NCI-H2081 treated with DMSO at 0.1 percent for 48 hours (cell line): ENCODE results near the gene CYB561D1.
"Not testable (repeated sequence)": the region's sequence is repeated elsewhere in the genome, so short reads cannot be mapped to it uniquely, and the experiment has no call there.

Experiments
- DNase-seq: peaks from one replicate; lab custom pipeline; 2025; lab: John Stamatoyannopoulos, UW

CYB561D1 gene, protein sequence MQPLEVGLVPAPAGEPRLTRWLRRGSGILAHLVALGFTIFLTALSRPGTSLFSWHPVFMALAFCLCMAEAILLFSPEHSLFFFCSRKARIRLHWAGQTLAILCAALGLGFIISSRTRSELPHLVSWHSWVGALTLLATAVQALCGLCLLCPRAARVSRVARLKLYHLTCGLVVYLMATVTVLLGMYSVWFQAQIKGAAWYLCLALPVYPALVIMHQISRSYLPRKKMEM

DNA sequence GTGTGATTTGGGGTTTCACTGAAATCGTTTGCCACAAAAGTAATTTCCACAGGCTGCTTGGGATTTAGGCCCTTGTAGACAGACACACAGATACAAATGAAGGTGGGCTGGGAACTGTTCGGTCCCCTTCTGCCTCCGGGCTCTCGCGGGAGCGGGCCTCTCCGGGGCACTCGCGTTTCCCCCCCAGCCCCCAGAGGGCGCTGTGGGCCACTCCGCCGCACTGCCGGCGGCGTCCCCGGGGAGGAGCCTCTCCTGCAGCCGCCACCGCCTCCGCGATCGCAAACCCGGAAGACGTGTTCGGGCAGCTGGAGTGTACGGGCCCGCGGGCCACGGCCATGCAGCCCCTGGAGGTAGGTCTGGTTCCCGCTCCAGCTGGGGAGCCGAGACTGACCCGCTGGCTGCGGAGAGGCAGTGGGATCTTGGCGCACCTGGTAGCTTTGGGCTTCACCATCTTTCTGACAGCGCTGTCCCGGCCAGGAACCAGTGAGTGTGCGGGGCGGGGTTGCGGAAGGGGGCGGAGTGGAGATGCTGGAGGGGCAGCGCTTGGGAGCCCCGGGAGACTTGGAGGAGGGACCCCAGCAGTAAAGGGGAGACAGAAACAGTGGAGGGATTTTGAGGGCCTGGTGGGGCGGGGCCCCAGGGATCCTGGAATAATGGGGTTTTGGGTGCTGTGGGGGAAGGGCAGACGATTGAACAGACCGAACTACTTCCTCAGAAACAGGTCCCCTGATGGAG, at the start of gene CYB561D1:
Gene CYB561D1, plus strand, starts transcription at position 290 of the 735 bp plus-strand sequence. Its CDS starts 46 bp downstream, at position 336.
- no peak for DNase-seq

DNA sequence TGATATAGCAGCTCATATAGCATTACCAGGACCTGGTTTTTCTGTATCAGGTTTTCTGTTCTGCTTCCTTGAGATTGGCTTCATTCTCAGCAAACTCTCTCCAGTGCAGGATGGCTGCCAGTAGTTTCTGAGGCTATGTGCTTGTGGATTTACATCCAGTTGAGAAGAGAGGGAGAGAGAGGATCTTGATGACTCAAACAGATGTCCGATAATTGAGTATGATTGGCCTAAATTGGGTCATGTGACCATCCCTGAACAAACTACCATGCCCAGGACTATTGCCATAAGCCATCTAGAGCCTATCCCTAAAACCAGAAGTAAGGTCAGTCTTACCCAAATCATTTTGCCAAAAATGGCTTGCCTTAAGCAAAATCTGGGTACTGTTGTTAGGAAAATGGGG, 49.5 kb upstream of the CYB561D1 start:
- DNase-seq, result no peak

DNA sequence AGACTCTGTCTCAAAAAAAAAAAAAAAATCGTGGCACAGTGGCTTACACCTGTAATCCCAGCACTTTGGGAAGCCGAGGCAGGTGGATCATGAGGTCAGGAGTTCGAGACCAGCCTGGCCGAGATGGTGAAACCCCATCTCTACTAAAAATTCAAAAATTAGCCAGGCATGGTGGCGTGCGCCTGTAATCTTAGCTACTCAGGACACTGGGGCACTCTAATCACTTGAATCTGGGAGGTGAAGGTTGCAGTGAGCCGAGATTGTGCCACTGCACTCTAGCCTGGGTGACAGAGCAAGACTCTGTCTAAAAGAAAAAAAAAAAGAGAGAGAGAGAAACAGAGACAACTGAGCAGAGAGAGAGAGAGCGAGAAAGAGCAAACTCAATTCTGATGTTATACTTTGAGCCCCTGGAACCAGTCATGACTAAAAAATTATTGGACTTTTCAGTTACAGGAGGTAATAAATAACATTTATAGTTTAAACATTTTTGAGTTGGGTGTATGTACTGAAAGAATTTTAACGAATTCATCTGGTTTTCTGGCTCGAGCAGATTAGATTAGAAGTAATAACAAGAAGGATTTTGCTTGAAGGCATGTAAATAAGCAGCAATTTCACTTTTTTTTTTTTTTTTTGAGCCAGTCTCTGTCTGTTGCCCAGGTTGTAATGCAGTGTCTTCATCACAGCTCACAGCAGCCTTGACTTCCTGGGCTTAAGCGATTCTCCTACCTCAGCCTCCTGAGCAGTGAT, 47.8 kb upstream of the CYB561D1 start:
- DNase-seq, result not testable (repeated sequence)

DNA sequence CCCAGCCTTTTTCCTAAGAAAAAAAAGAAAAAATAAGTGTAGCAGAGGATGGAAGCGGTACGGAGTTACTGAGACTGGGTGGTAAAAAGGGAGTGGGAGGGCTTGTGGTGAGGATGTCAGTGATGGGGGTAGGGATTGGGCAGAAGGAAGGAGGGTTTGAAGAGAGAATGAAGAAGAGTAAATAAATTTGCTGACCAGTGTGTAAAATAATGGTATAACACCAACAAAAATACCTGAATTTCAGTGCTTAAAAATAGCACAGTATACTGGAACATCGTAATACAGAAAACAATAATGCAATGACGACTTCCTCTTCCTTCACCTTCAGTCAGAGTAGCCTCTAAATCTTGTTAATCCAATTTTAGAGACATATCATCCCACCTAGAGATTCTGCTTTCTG, 46.4 kb upstream of the CYB561D1 start:
- no peak for DNase-seq

DNA sequence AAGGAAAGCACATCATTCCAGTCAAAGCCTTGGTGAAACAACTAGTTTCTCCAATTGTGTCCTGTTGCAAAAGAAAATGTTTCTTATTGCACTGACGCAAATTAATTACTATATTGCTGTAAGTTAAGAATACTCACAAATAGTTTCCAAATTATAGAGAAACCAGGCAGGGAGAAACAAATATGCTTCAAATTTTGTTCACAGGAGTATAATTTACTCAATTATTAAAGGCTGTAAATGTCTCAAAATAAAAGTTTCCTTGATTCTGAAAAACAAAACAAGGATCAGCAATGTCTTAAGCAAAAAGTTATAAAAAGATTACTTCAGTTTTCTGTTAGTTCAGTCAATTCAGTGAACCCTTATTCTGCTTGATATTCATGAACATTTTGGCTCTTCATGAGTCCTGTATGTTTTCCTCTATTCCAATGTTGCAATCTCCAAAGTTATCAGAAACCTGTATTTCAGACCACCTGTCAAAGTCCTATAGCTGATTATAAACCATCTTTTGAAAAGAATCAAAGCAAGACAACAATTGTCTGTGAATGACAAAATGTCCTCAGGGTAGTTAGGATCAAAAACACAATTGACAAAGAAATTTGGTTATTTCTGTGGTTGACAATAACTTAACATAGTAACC, 39.3 kb upstream of the CYB561D1 start:
- DNase-seq, result no peak

DNA sequence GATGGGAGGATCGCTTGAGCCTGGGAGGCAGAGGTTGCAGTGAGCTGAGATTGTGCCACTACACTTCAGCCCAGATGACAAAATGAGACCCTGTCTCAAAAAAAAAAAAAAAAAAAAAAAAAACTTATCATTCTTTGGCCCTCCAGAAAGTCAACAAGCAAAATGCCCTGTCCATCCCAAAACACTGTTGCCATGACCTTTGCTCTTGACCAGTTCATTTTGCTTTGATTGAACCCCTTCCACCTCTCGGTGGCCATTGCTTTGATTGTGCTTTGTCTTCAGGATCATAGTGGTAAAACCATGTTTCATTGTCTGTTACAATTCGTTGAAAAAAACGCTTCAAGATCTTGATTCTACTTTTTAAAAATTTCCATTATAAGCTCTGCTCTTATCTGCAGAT, 36.1 kb upstream of the CYB561D1 start:
- no peak for DNase-seq

DNA sequence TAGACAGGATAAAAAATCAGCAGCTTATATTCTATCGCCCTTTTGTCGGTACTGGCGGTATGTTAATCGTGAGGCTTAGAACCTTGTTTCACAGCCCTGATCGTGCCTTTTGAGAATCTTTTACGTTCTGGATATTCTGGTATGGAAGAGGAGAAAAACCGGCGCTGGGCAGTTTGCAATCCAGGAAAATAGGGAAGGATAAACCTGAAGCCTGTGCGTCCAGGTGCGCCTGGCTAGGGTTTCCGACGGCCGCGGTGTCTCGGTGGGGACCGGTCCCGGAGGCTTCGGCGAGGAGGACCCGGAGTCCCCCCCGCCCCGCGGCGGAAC, 27.8 kb upstream of the CYB561D1 start:
- DNase-seq, result no peak

DNA sequence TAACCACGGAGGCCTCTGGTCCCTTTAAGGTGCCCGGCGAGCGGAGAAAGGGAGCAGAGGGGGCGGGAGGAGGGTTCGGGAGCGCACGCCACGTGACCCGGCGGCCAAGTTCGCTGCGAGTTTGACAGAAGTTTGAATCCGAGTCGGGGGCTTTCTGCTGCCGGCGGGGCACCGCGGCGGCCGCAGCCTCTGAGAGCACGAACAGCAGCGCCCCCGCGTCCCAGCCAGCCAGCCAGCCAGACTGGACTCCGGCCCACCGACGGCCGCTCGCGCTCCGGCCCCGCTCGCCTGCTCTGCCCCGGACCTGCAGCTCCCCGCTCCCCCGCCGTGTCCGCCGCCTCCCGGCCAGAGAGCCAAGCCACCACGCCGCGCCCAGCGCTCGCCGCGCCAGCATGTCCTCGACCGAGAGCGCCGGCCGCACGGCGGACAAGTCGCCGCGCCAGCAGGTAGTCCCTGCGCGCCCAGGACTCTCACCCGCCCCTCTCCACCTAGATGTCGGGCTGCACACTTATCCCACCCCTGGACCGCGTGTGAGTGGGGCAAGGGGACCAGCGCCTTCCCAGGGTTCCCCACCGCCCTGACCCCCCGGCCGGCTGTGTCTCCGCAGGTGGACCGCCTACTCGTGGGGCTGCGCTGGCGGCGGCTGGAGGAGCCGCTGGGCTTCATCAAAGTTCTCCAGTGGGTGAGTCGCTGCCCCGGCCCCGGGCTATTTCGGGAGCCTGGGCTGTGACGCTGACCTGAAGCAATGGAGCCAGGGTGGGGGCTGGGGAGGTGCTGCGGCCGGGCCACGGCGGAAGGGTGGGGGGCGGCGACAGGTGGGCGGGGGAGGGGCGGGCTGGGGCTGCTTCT, 27.2 kb upstream of the CYB561D1 start, which contains the start of gene SYPL2:
Gene SYPL2, plus strand, starts transcription at position 95 of the 849 bp plus-strand sequence. Its CDS starts 298 bp downstream, at position 393.
- no peak for DNase-seq

DNA sequence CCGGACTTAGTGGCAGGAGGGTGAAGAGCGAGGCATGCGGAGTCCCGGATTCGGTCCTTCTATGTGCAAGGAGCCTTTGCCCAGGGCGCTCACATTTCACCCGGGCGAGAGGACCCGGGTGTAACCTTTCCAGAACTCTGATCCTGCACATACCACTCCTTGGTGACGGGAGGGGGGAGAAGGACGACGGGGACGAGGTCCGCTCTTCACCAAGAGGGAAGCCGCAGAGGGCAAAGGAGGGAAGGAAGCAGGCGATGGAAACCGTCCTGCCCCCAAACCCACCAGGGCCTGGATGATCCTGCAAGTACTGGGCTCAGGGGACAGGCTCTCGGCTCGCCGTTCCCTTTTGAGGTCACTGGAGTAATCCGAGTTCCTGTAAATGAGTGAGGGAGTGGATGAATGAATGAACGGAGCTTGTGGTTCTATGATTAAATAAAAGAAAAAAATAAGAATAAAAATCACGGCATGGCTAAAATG, 26.6 kb upstream of the CYB561D1 start:
- no peak for DNase-seq

DNA sequence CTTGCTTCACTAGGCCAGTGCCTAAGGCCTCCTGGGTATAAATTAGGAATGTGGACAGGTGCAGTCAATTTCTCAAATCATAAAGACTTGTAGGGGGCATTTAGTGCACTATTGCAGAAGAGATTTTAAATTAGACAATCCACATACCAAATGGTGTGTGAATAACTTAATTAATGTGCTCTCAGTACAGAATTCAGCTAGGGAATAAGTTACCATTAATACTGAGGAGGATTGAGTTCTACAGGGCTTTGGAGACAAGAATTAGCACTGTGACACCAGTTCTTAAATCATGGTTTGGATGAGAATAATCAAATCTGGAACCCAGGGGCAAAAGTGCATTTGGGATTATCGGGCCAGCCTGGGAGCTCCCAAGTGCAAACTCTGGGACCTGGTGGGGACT, 25.8 kb upstream of the CYB561D1 start:
- DNase-seq, result no peak

DNA sequence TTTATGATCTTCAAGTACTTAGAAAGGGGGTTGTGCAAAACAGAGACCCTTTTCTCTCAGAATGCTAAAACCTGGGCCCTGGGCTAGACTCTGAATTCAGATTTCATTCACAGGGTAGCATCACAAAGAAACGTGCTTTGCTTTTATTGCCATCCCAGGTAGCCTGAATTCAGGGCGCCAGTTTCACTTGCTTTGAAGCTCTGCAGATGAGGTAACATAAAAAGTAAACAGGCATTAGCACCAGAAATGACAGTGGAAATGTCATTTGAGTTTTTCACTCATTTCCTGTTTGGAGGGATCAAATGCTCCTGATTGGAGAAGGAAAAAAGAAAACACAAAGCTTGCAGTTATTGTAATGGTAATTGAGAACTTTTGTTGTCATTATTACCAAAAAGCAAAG, 25.0 kb upstream of the CYB561D1 start:
- no peak for DNase-seq

DNA sequence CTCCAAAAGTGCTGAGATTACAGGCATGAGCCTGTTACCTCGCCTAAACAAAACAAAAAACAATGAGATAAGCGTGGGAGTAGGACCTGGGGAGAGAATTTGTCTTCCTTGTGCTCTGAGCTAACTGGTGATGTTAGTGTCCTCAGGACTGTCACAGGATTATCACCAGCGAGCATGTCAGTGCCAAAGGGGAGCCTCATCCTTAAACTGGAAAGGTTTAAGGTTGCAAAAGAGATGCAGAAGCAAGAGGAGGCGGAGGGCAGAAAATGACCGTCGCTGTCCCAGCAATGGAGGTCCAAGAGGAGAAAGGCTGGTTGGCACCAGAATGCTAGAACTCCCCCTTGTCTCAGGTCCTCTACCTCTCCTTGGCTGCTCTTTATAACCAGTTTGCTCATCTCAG, 23.6 kb upstream of the CYB561D1 start:
- no peak for DNase-seq

DNA sequence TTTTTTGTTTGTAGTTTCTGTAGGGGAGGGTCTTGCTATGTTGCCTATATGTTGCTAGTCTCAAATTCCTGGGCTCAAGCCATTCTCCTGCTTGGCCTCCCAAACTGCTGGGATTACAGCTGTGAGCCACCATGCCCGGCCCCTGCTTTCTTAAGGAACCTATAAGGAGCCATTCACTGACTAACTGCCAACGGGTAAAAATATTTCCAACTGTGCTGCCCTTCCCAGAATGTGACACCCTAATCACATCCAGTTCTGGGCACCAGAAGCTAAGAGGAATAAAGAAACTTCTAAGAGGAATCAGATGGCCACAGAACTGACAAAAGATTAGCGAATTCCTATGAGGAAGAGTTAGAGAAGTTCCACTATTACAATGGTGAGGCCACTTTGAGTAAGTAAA, 21.1 kb upstream of the CYB561D1 start:
- DNase-seq, result no peak

DNA sequence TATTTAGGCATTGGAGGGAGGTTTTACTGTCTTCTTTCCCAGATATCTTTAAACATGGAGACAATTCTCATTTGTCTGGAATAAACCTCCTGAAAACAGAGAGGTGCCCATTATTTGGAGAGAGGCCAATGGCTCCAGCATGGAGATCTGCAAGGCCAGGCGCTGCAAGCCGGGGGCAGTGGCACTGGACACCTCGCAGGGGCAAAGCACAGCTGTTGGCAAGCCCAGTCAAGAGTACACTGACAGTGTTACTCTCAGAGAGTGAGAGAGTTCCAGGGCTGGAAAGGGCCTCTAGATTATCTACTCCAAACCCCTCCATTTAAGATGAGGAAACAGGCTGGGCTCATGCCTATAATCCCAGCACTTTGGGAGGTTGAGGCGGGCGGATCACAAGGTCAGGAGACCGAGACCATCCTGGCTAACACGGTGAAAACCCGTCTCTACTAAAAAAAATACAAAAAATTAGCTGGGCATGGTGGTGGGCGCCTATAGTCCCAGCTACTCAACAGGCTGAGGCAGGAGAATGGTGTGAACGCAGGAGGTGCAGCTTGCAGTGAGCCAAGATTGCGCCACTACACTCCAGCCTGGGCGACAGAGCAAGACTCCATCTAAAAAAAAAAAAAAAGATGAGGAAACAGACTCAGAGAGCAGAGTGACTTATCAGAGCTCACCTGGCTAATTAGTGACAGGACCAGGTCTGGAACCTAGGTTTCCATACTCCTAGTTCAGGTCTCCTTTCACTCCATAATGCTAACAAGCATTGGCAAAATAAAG, 20.4 kb upstream of the CYB561D1 start:
- not testable (repeated sequence) for DNase-seq

DNA sequence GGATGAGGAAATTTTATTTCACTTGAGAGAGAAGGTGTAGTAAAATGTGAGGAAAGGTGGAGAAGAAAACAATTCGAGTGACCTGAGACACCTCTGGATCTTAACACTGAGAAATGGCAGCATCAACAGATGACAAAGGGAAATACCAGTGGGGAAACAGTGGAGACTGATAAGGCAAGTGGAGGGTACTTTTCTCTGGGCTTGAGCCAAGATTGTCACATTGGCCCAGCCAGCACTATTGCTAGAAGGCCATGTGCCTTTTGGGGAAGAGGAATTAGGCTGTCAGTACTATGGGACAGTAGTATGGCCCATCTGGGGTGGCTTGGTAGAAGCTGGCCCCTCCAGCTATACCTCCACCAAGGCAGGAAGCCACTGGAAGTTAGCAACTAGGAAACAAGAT, 19.2 kb upstream of the CYB561D1 start:
- no peak for DNase-seq

DNA sequence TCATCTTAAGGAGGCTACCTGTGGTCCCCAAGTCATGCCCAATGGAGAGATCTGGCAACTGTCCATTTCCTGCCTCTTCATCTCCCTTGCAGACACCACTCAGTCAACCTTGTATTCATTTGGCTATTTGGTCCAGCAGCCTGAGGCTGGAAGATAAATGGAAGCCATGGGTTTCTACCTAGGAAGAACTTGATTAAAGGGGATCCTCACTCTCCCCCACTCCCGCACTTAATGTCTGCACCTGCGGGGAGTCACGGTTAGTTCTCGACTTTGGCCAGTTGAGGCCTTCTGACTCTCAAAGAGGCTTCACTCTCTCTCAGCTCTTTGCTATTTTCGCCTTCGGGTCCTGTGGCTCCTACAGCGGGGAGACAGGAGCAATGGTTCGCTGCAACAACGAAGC, 18.6 kb upstream of the CYB561D1 start:
- DNase-seq, result no peak

DNA sequence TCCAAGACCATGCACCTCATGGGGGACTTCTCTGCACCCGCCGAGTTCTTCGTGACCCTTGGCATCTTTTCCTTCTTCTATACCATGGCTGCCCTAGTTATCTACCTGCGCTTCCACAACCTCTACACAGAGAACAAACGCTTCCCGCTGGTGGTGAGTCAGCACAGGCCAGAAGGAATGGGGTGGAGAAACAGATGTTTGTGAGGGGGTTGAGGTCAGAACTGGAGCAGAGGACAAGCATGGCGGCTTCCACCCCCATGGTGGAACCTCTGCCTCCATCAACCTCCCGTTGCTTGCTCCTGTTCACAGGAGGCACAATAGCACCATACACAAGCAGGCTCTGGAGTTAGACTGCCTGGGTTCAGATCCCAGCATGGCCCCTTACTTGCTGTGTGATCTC, 17.1 kb upstream of the CYB561D1 start:
- DNase-seq, result no peak

DNA sequence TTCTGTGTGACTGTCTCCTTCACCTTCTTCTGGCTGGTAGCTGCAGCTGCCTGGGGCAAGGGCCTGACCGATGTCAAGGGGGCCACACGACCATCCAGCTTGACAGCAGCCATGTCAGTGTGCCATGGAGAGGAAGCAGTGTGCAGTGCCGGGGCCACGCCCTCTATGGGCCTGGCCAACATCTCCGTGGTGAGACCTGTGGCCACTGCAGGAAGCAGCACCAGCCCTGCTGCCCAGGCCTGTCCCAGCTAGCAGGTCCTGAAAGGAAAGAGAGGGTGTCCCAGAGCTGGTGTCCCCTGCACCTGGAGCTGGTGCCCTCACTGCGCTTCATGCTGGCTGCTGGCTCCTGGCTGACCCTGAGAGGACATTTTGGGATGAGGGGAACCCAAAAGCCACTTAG, 16.1 kb upstream of the CYB561D1 start:
- DNase-seq, result no peak

DNA sequence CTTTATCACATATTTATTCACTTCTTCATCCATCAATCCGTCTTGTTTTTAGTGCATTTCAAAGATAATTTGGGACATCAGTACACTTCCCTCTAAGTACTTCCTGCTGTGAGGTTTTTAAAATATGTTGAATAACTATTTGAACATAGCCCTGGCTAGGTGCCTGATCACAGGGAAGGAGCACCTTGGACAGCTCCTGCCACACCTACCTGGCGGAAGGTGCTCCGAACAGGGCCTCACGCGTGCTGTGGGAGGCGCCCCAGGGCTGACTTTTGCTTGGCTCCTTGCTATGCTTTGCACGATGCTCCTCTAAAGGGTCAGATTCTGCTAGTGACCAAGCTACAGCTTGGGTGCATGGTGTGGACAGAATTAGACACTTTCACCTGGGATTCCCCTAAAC, 15.1 kb upstream of the CYB561D1 start:
- DNase-seq, result no peak

DNA sequence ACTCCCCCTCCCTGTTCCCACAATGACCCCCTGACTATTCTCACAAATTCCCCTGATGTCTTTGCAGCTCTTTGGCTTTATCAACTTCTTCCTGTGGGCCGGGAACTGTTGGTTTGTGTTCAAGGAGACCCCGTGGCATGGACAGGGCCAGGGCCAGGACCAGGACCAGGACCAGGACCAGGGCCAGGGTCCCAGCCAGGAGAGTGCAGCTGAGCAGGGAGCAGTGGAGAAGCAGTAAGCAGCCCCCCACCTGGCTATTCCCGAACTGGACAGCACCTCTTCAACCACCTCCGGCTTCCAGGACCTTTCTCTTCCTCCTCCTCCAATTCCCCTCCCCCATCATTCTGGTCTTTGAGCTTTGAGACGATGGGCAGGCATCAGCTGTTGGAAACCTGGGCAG, 14.6 kb upstream of the CYB561D1 start:
- DNase-seq, result no peak

DNA sequence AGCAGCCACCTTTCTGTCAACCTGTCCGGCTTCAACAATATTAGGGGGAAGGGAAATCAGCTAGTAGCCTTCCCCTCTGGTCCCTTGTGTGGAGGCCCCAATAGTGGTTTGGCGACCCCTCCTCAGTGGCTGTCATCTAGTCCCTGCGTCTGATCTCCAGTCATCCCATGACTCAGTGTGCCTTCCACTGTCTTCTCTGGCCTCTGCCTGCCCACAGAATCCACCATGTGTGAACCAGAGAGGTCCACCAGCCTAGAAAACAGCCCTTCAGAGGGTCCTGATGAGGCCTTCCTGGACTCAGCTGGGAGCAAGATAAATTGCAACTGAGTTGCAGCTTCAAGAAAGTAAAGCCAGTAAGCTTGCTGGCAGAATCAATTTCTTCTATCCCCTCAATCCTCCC, 14.0 kb upstream of the CYB561D1 start:
- DNase-seq, result no peak
